Adrenal gland (tissue), 19 donors: Measurements from ENCODE around the gene BTBD16. TPM values are rescaled to one million over a fixed set of nuclear protein-coding genes. Genes with fewer than 3 reads are reported as not detected.

Experiments
- DNase-seq, 7 donors: peaks; one replicate each; pipeline ENCODE4 v3.0.0-alpha.2; 2019 to 2020
- H3K27ac ChIP-seq, 5 donors: fragments of 200-600 bp; sonication (generic) in 4 of 5; 1 replicate in 3 of 5; 2 replicates in 2 of 5; pipeline versions ENCODE4 v1.5.1 to v1.8.0; 2016 to 2020; ENCODE audit warnings: mild to moderate bottlenecking in 1 of 5
- H3K27me3 ChIP-seq: fragments of 200-600 bp; 2 replicates; pipeline ENCODE4 v1.8.0; 2021
- H3K36me3 ChIP-seq, 2 donors: fragments of 200-600 bp; replicated peaks in 1 of 2; 1 replicate in 1 of 2; 2 replicates in 1 of 2; pipeline versions ENCODE4 v1.5.1 to v1.8.0; 2018 to 2022
- H3K4me1 ChIP-seq, 2 donors: fragments of 200-600 bp; replicated peaks in 1 of 2; 1 replicate in 1 of 2; 2 replicates in 1 of 2; pipeline versions ENCODE4 v1.5.1 to v1.8.0; 2018 to 2021
- H3K4me3 ChIP-seq, 4 donors: fragments of 200-600 bp; sonication (generic) in 3 of 4; one replicate each; pipeline ENCODE4 v1.5.1; 2016 to 2018
- H3K9me3 ChIP-seq, 3 donors: fragments of 200-600 bp; sonication (generic) in 1 of 3; replicated peaks in 1 of 3; 1 replicate in 2 of 3; 2 replicates in 1 of 3; pipeline versions ENCODE4 v1.5.1 to v1.8.0; 2016 to 2021
- CTCF ChIP-seq, 6 experiments: fragments of 450-650 bp in 4 of 6; fragments of 200-600 bp in 2 of 6; sonication (generic) in 1 of 6; IDR thresholded peaks; 1 replicate in 5 of 6; 2 replicates in 1 of 6; pipeline versions ENCODE4 v1.5.1 to v1.8.0; 2016 to 2021; ENCODE audit warnings: antibody characterized with exemption in 6 of 6, mild to moderate bottlenecking in 2 of 6, moderate library complexity in 1 of 6
- POLR2A ChIP-seq, 2 donors: fragments of 450-650 bp; IDR thresholded peaks; one replicate each; pipeline ENCODE4 v1.6.1; 2017; ENCODE audit warnings: antibody characterized with exemption in 2 of 2, mild to moderate bottlenecking in 2 of 2, moderate library complexity in 1 of 2
- WGBS, 4 donors: extraction: QIAGEN DNeasy Blood & Tissue Kit in 2 of 4; methylation state at CpG; one replicate each; pipeline versions ENCODE4 v1.1.5 to v1.1.7; 2013 to 2017; 5-methylcytosine and 5-hydroxymethylcytosine counted together
- intact Hi-C, 2 donors: fragments of 100-400 bp; cut with DNase I; formaldehyde crosslinking; loops; one replicate each; pipeline versions ENCODE4 v1.14.1 to v1.15.0; 2022 to 2023
- long read RNA-seq, 10 donors: library from polyadenylated mRNA in 3 of 10; unstranded in 2 of 10; stranded (forward) in 1 of 10; transcript quantifications; one replicate each; pipeline ENCODE4 v2.0.0 and lab custom pipeline, GENCODE V29; 2021 to 2026
- polyA plus RNA-seq, 3 donors: library from polyadenylated mRNA; stranded (reverse); fragments of 200-250 nt in 2 of 3; fragments of 350-450 nt in 1 of 3; fragmentation: Illumina TruSeq in 1 of 3; extraction: RNeasy Lipid Tissue Mini Kit (QIAGEN cat#74804) in 1 of 3; gene quantifications; one replicate each; pipeline ENCODE4 v1.2.3, GENCODE V29; 2013 to 2014
- total RNA-seq, 9 donors: library from RNA; depleted of rRNA in 4 of 9; stranded (reverse); fragments of >200 nt in 4 of 9; fragments of 120-200 nt in 1 of 9; fragmentation: NEBNext Ultra II Directional in 1 of 9; extraction: Animal tissue kit (Norgen Biotek cat#: 25700) in 1 of 9; gene quantifications; one replicate each; pipeline versions ENCODE4 v1.1.0 to v1.2.4, GENCODE V29; 2013 to 2023
- donor health status: healthy with polysubstance abuse.
- donor health status: Bipolar disorder and iron deficiency.
- donor health status: DM: yes; HTN: yes; CAD: no.
- donor health status: DM: no; HTN: no; CAD: no.
- donor health status: DM: no; HTN: no; CAD: no.
- donor health status: DM: yes; HTN: yes; CAD: no.

Gene BTBD16
- total RNA-seq: under 1 TPM in 5 of 9 donors, not detected in 4; 0.11 to 0.36 (median 0.24) TPM
- under 1 TPM in 2 of 3 donors, not detected in 1; 0.13 to 0.48 TPM for polyA plus RNA-seq
- long read RNA-seq, donor 1: 0 reads
- long read RNA-seq, donor 2: 0 reads
- long read RNA-seq, donor 3: 0 reads
- long read RNA-seq, donor 4: 0 reads
- long read RNA-seq, donor 5, partial matches to known transcripts: 1 of 1 reads
- long read RNA-seq, donor 5, other reads (novel, unspliced or antisense): 0 of 1 reads
- long read RNA-seq, donor 6: 0 reads
- long read RNA-seq, donor 7: 0 reads
- long read RNA-seq, donor 8: 0 reads
- long read RNA-seq, donor 9: 0 reads
- long read RNA-seq, donor 10: 0 reads

- no peaks in the 10 kb centered on the region for H3K36me3 ChIP-seq
Observed at GRCh38 chr10:122271076-122271475, at the start of gene BTBD16. TSS of gene BTBD16 (plus strand) at chr10:122271296. CDS start at chr10:122275082, 3,786 bp downstream.

GRCh38 chr10:122221958-122222357 is 49.1 kb upstream of the BTBD16 start:
- Histone ChIP-seq H3K4me3 (no peak overlapping the region), H3K27me3 (no peaks in the 10 kb centered on the region), H3K4me1 (no peaks in the 10 kb centered on the region), H3K27ac (no peak overlapping the region), H3K9me3 (no peaks in the 10 kb centered on the region), H3K36me3 (peaks cover 0 to 2% of the 10 kb centered on the region in 2 donors)
- no peak for DNase-seq
- WGBS, 4 donors: 82 to 90% (median 88%) methylated on average over 5 of the region's 5 CpGs
- TF ChIP-seq POLR2A (IDR thresholded peaks at IDR 0.05) (no peak), CTCF (IDR thresholded peaks at IDR 0.05) (no peak)
- intact Hi-C loops: no loop called here

More at GRCh38 chr10:122271076-122271475, at the start of gene BTBD16:
- TF ChIP-seq CTCF (IDR thresholded peaks at IDR 0.05): no peak
- Histone ChIP-seq H3K27me3 (no peaks in the 10 kb centered on the region), H3K4me1 (no peaks in the 10 kb centered on the region), H3K4me3 (no peak within 1 kb of the TSS), H3K9me3 (no peaks in the 10 kb centered on the region), H3K27ac (no peak within 1 kb of the TSS)
- DNase-seq: no peak
- WGBS, 4 donors: 55 to 70% (median 64%) methylated on average over 4 to 5 of the region's 5 CpGs
- intact Hi-C loops: no loop called here

GRCh38 chr10:122222638-122223037 is 48.5 kb upstream of the BTBD16 start:
- Histone ChIP-seq H3K36me3 (no peaks in the 10 kb centered on the region), H3K9me3 (no peaks in the 10 kb centered on the region), H3K4me3 (no peak overlapping the region), H3K27me3 (no peaks in the 10 kb centered on the region), H3K27ac (no peak overlapping the region), H3K4me1 (no peaks in the 10 kb centered on the region)
- intact Hi-C loops: no loop called here
- DNase-seq: no peak
- 88 to 98% (median 95%) methylated on average over 2 to 7 of the region's 7 CpGs for WGBS, 4 donors
- TF ChIP-seq POLR2A (IDR thresholded peaks at IDR 0.05) (no peak), CTCF (IDR thresholded peaks at IDR 0.05) (no peak)

DNA sequence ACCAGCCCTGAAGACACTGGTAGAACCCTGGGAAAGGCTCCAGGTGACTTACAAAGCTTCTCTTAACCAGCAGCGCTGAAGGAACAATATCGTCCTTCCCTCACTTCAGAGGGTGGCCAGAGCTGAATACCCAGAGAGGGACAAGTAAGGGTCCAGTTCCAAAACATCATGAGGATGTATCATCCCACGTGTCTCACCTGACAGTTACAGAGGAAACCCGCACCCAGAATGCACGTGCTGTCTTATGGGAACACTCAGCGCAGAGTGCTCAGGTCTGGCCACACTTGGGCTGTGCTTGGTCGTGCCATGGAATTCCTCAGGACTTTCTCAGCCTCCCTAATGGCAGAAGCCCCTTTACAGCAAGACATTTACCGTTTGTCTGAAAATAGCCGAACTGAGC is 46.9 kb upstream of the BTBD16 start:
- H3K36me3 ChIP-seq: peaks cover 0 to 3% of the 10 kb centered on the region in 2 donors
- intact Hi-C loops: no loop called here
- 87 to 95% (median 93%) methylated on average over 6 to 9 of the region's 9 CpGs for WGBS, 4 donors

More for the DNA sequence above, 46.9 kb upstream of the BTBD16 start:
- no peak for TF ChIP-seq CTCF (IDR thresholded peaks at IDR 0.05)
- TF ChIP-seq POLR2A (IDR thresholded peaks at IDR 0.05): no peak
- Histone ChIP-seq H3K27ac (no peak overlapping the region), H3K4me3 (no peak overlapping the region), H3K4me1 (no peaks in the 10 kb centered on the region), H3K9me3 (no peaks in the 10 kb centered on the region), H3K27me3 (no peaks in the 10 kb centered on the region)
- DNase-seq: no peak
